Measurements from ENCODE around the gene SECTM1. TPM values are rescaled to one million over a fixed set of nuclear protein-coding genes. Genes with fewer than 3 reads are reported as not detected.

The SECTM1 gene
- total and polyA plus RNA-seq, 9 of the 15 experiments (the other 6 are each of a cell fraction or from before 2014, with no cell fraction given), result 0.11 to 0.46 (median 0.18) TPM; not detected in 6

DNA sequence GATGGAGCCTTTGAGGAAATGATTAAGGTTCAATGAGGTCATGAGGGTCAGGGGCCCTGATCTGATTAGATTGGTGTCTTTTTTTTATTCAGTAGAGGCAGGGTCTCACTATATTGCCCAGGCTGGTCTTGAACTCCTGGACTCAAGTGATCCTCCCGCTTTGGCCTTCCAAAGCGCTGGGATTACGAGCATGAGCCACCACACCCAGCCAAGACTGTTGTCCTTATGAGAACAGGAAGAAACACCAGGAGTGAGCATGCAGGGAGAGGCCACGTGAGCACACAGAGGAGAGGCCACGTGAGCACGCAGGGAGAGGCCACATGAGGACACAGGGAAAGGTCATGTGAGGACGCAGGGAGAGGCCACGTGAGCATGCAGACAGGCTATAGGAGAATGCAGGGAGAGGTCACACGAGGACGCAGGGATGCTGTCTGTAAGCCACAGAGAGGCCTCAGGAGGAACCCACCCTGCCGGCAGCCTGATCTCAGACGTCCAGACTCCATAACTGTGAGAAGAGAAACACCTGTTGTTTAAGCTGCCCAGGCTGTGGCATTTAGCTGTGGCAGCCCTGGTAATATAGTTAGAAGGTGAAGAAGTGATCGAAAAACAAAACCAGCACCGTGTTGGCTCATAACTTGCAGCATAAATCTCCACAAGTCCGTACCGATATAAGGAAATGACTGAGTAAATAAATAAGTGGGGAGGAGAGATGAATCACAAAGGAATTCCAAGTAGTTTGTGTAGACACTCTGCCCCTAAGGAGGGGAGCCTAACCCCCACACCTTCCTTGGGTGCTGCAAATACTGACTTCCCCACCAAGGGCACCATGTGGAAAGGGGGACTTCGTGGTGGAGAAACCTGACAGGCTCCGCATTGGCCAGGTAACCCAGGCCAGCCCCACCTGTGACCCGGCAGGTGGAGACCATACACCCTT is 45.4 kb downstream of the SECTM1 start (continued):
- TF ChIP-seq ZNF76 (CRISPR knock-in tag; IDR thresholded peaks at IDR 0.05; ENCODE audit: borderline replicate concordance), result no peak
- no peak for TF ChIP-seq ZNF699 (CRISPR knock-in tag; IDR thresholded peaks at IDR 0.05; ENCODE audit: insufficient replicate concordance)
- no peak; the same call in 1 of the 2 replicates for TF ChIP-seq ZNF165 (CRISPR knock-in tag; IDR thresholded peaks at IDR 0.05; ENCODE audit: borderline replicate concordance)
- no peak for TF ChIP-seq NFXL1 (CRISPR knock-in tag; IDR thresholded peaks at IDR 0.05)
- TF ChIP-seq PTRF (tag; IDR thresholded peaks at IDR 0.05), result no peak; the same call in 1 of the 2 replicates
- TF ChIP-seq BCOR (IDR thresholded peaks at IDR 0.05), result peak; percentile 81
- TF ChIP-seq FOXJ2 (tag; IDR thresholded peaks at IDR 0.05), result peak; percentile 97
- peak; percentile 79; the same call in 1 of the 2 replicates for TF ChIP-seq ZNF511 (CRISPR knock-in tag; IDR thresholded peaks at IDR 0.05)
- peak; percentile 99 for TF ChIP-seq MYC (IDR thresholded peaks at IDR 0.05; ENCODE audit: low read depth, low read length)
- no peak for TF ChIP-seq MYC (CRISPR knock-in tag; IDR thresholded peaks at IDR 0.05; ENCODE audit: borderline replicate concordance, low read depth)
- TF ChIP-seq ETV5 (CRISPR knock-in tag; IDR thresholded peaks at IDR 0.05; ENCODE audit: low read depth), result peak; percentile 59; the same call in 1 of the 2 replicates
- no peak for TF ChIP-seq ZBTB1 (CRISPR knock-in tag; IDR thresholded peaks at IDR 0.05; ENCODE audit: borderline replicate concordance, low read depth)
- TF ChIP-seq ZNF175 (CRISPR knock-in tag; IDR thresholded peaks at IDR 0.05; ENCODE audit: low read depth), result 0 out of 2 replicates have a peak, but pooled peaks have one; percentile 39
- TF ChIP-seq, protein P1, sequence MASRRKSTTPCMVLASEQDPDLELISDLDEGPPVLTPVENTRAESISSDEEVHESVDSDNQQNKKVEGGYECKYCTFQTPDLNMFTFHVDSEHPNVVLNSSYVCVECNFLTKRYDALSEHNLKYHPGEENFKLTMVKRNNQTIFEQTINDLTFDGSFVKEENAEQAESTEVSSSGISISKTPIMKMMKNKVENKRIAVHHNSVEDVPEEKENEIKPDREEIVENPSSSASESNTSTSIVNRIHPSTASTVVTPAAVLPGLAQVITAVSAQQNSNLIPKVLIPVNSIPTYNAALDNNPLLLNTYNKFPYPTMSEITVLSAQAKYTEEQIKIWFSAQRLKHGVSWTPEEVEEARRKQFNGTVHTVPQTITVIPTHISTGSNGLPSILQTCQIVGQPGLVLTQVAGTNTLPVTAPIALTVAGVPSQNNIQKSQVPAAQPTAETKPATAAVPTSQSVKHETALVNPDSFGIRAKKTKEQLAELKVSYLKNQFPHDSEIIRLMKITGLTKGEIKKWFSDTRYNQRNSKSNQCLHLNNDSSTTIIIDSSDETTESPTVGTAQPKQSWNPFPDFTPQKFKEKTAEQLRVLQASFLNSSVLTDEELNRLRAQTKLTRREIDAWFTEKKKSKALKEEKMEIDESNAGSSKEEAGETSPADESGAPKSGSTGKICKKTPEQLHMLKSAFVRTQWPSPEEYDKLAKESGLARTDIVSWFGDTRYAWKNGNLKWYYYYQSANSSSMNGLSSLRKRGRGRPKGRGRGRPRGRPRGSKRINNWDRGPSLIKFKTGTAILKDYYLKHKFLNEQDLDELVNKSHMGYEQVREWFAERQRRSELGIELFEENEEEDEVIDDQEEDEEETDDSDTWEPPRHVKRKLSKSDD (conservative IDR thresholded peaks at IDR 0.05; ENCODE audit: low read length), result no peak
- TF ChIP-seq CXXC5 (CRISPR knock-in tag; IDR thresholded peaks at IDR 0.05), result peak; percentile 88
- TF ChIP-seq SMARCE1 (IDR thresholded peaks at IDR 0.05), result peak; percentile 75; the same call in 1 of the 2 replicates
- no peak for TF ChIP-seq MEF2A (IDR thresholded peaks at IDR 0.05; ENCODE audit: control insufficient read depth, low read depth, low read length)
- no peak for TF ChIP-seq MCM3 (IDR thresholded peaks at IDR 0.05)
- TF ChIP-seq KDM2B (CRISPR knock-in tag; IDR thresholded peaks at IDR 0.05), result no peak
- TF ChIP-seq C11orf30 (IDR thresholded peaks at IDR 0.05; ENCODE audit: low read depth), result peak; percentile 80
- peak; percentile 79; the same call in 1 of the 2 replicates for TF ChIP-seq ZNF24 (IDR thresholded peaks at IDR 0.05)
- peak; percentile 83 for TF ChIP-seq ZNF121 (CRISPR knock-in tag; conservative IDR thresholded peaks at IDR 0.05)
- peak; percentile 51 for TF ChIP-seq MAFK (IDR thresholded peaks at IDR 0.05; ENCODE audit: low read length)
- TF ChIP-seq MAZ (CRISPR knock-in tag; conservative IDR thresholded peaks at IDR 0.05 in 1 of 2, IDR thresholded peaks at IDR 0.05 in 1 of 2), result peak; percentile 11 to 73; a peak in 3 of 4 replicates
- peak; percentile 67 to 90; a peak in 2 of 4 replicates for TF ChIP-seq SIN3A (IDR thresholded peaks at IDR 0.05; ENCODE audit: borderline replicate concordance in 2 of 2, control insufficient read depth in 1 of 2, low read depth in 2 of 2, low read length in 2 of 2)
- TF ChIP-seq FOXM1 (IDR thresholded peaks at IDR 0.05; ENCODE audit: low read depth), result no peak
- peak; percentile 48; the same call in 1 of the 2 replicates for TF ChIP-seq FOXM1 (CRISPR knock-in tag; IDR thresholded peaks at IDR 0.05; ENCODE audit: low read depth)
